ENCODE data around the gene CNKSR1. TPM values are rescaled to one million over a fixed set of nuclear protein-coding genes. Genes with fewer than 3 reads are reported as not detected.
A peak's percentile ranks its signal among the peaks of the same experiment; 100 is the strongest.

The CNKSR1 gene
- total and polyA plus RNA-seq, 2 of the 13 experiments (the other 11 are each of a cell fraction or from before 2014, with no cell fraction given): 3.4 to 8.9 TPM

DNA sequence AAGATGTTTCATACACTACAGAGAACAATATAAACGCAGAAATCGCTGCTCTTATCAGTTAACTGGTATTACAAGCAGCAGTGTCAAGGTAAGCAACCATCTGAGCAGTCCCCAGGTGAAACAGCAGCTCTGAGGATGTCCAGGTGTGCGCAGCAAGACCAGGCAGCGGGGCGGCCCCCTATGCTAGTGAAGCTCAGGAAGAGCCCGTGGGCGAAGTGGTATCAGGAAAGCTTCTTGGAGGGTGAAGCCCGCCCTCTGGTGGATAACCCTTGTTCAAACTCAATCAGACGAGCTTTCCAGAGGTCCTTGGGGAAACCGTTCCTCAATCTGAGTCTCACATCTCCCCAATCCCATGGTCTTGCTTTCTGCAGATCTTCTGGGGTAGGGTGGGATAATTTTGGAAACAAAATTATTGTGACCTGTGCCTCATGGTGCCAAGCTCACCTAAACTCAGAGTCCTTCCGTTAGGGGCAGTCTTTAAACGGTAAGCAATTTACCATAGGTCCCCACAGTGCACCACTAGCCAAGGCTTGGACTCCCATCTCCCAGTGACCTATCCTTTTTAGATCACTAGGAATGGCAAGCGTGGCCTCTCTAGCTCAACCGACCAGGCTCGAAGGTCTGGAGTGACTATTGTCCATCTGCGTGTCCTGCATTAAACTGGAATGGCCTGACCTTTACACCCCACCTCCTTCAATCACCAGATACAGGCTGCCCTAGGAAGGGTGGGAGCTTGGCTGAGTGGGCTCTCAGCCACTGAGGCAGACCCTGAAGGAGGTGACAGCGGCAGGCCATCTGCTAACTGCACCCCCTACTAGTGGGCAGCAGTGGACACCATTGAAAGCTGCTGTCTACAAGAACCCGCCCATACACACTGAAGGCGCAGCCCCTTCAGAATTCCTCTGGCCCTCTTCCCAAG, 32.0 kb upstream of the CNKSR1 start:
- DNase-seq (ENCODE audit: low spot score) (peak; percentile 80), ATAC-seq (peak; percentile 94), FAIRE-seq (peak; percentile 85)
- ChIA-PET CTCF (ENCODE audit: low intra/inter-chr PET ratio, low total read pairs) (interaction anchor here (2.1 to 4.3 kb wide), 2 partner anchors 40 to 109 kb away, joined by 11 to 66 read pairs; no protein-coding TSS in a partner anchor), POLR2A (interaction anchor here (0.7 to 1.2 kb wide), 5 partner anchors 33 to 110 kb away, joined by 3 to 7 read pairs (median 3); partner anchors contain the start of genes CEP85 and PDIK1L)
- H3K9me3 ChIP-seq (ENCODE audit: low read length): no peaks in the 10 kb centered on the region
- in situ Hi-C loops (cut with HindIII; ENCODE audit: extremely low pct_ligation_motif_present, low pct_unique_long_range_greater_than_20kb) (no loop called here), intact Hi-C loops (cut with micrococcal nuclease; ENCODE audit: unreplicated experiment) (loop anchor here (1.0 kb wide), 2 partner anchors 40 to 110 kb away; no protein-coding TSS in a partner anchor)
- H2AFZ ChIP-seq (ENCODE audit: low read length): no peak overlapping the region
- H3K9ac ChIP-seq (ENCODE audit: insufficient read depth, low read depth, low read length): no peak overlapping the region
- no peaks in the 10 kb centered on the region for H4K20me1 ChIP-seq (ENCODE audit: insufficient read depth, low read length)
- BruUV-seq (replicated peaks): no TSS peak
- H3K27me3 ChIP-seq (ENCODE audit: control insufficient read depth in 1 of 2, insufficient read depth in 2 of 2, low read length in 2 of 2): peaks cover 0 to 7% of the 10 kb centered on the region in 2 experiments; a peak in 4 of 5 replicates
- no peaks in the 10 kb centered on the region for H3K79me2 ChIP-seq (ENCODE audit: insufficient read depth, low read length)
- WGBS (ENCODE audit: low lambda C conversion rate): 2% methylated on average over 12 of the region's 19 CpGs
- no peak overlapping the region for H3K27ac ChIP-seq (ENCODE audit: extremely low read length, insufficient read depth, low read length)
- H3K4me1 ChIP-seq (ENCODE audit: insufficient read depth, low read length): peaks cover 9% of the 10 kb centered on the region; the same call in 1 of the 2 replicates
- no peaks in the 10 kb centered on the region for H3K36me3 ChIP-seq (replicated peaks in 1 of 2; ENCODE audit: control insufficient read depth in 1 of 2, insufficient read depth in 2 of 2, low read length in 2 of 2)
- H3K4me3 ChIP-seq (replicated peaks in 1 of 3; ENCODE audit: insufficient read depth in 1 of 3, low read depth in 2 of 3, low read length in 3 of 3): no peak overlapping the region
- no peak overlapping the region for H3K4me2 ChIP-seq (ENCODE audit: low read depth, low read length)
- TF ChIP-seq KMT2A (CRISPR knock-in tag; IDR thresholded peaks at IDR 0.05): no peak
- no peak for TF ChIP-seq TP53 (CRISPR knock-in tag; conservative IDR thresholded peaks at IDR 0.05)
- TF ChIP-seq SMAD9 (CRISPR knock-in tag; IDR thresholded peaks at IDR 0.05): no peak
- TF ChIP-seq HNRNPL (IDR thresholded peaks at IDR 0.05; ENCODE audit: low read depth, low read length): no peak
- TF ChIP-seq ZSCAN9 (CRISPR knock-in tag; IDR thresholded peaks at IDR 0.05; ENCODE audit: borderline replicate concordance): 0 out of 2 replicates have a peak, but pooled peaks have one; percentile 32
- 0 out of 2 replicates have a peak, but pooled peaks have one; percentile 42 for TF ChIP-seq SP140L (CRISPR knock-in tag; IDR thresholded peaks at IDR 0.05; ENCODE audit: borderline replicate concordance)
- TF ChIP-seq, protein P1, sequence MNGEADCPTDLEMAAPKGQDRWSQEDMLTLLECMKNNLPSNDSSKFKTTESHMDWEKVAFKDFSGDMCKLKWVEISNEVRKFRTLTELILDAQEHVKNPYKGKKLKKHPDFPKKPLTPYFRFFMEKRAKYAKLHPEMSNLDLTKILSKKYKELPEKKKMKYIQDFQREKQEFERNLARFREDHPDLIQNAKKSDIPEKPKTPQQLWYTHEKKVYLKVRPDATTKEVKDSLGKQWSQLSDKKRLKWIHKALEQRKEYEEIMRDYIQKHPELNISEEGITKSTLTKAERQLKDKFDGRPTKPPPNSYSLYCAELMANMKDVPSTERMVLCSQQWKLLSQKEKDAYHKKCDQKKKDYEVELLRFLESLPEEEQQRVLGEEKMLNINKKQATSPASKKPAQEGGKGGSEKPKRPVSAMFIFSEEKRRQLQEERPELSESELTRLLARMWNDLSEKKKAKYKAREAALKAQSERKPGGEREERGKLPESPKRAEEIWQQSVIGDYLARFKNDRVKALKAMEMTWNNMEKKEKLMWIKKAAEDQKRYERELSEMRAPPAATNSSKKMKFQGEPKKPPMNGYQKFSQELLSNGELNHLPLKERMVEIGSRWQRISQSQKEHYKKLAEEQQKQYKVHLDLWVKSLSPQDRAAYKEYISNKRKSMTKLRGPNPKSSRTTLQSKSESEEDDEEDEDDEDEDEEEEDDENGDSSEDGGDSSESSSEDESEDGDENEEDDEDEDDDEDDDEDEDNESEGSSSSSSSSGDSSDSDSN (CRISPR knock-in tag; IDR thresholded peaks at IDR 0.05): no peak
- TF ChIP-seq, protein P2, sequence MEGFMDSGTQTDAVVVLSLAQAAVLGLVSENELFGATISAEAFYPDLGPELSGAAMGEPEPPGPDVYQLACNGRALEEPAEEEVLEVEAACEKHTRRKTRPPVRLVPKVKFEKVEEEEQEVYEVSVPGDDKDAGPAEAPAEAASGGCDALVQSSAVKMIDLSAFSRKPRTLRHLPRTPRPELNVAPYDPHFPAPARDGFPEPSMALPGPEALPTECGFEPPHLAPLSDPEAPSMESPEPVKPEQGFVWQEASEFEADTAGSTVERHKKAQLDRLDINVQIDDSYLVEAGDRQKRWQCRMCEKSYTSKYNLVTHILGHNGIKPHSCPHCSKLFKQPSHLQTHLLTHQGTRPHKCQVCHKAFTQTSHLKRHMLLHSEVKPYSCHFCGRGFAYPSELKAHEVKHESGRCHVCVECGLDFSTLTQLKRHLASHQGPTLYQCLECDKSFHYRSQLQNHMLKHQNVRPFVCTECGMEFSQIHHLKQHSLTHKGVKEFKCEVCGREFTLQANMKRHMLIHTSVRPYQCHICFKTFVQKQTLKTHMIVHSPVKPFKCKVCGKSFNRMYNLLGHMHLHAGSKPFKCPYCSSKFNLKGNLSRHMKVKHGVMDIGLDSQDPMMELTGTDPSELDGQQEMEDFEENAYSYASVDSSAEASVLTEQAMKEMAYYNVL (CRISPR knock-in tag; IDR thresholded peaks at IDR 0.05; ENCODE audit: borderline replicate concordance): no peak
- no peak for TF ChIP-seq ZNF331 (CRISPR knock-in tag; IDR thresholded peaks at IDR 0.05)
- TF ChIP-seq, protein P3, sequence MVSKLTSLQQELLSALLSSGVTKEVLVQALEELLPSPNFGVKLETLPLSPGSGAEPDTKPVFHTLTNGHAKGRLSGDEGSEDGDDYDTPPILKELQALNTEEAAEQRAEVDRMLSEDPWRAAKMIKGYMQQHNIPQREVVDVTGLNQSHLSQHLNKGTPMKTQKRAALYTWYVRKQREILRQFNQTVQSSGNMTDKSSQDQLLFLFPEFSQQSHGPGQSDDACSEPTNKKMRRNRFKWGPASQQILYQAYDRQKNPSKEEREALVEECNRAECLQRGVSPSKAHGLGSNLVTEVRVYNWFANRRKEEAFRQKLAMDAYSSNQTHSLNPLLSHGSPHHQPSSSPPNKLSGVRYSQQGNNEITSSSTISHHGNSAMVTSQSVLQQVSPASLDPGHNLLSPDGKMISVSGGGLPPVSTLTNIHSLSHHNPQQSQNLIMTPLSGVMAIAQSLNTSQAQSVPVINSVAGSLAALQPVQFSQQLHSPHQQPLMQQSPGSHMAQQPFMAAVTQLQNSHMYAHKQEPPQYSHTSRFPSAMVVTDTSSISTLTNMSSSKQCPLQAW (CRISPR knock-in tag; IDR thresholded peaks at IDR 0.05): peak; percentile 45; the same call in 1 of the 2 replicates
- TF ChIP-seq MTA3 (CRISPR knock-in tag; IDR thresholded peaks at IDR 0.05): no peak
- no peak for TF ChIP-seq MYNN (CRISPR knock-in tag; IDR thresholded peaks at IDR 0.05; ENCODE audit: low read depth)
- TF ChIP-seq, protein P4, sequence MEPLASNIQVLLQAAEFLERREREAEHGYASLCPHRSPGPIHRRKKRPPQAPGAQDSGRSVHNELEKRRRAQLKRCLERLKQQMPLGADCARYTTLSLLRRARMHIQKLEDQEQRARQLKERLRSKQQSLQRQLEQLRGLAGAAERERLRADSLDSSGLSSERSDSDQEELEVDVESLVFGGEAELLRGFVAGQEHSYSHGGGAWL (CRISPR knock-in tag; IDR thresholded peaks at IDR 0.05): no peak
- no peak for TF ChIP-seq CBFB (CRISPR knock-in tag; IDR thresholded peaks at IDR 0.05)
- TF ChIP-seq SMARCE1 (IDR thresholded peaks at IDR 0.05; ENCODE audit: borderline replicate concordance): no peak
- TF ChIP-seq NFRKB (IDR thresholded peaks at IDR 0.05): no peak

Measured in HepG2 (cell line).